Erythroblast (primary cell): ENCODE measurements around the gene TAF11L8.

ENCODE experiments used
- GATA1 ChIP-seq: IDR thresholded peaks from 2 replicates; pipeline ENCODE4 v1.6.1; 2011; ENCODE audit warnings: low read depth, mild to moderate bottlenecking, control low read depth, low read length, moderate library complexity
- POLR2A ChIP-seq: IDR thresholded peaks from 2 replicates; pipeline ENCODE4 v1.6.1; 2011; ENCODE audit warnings: mild to moderate bottlenecking, low read length

DNA sequence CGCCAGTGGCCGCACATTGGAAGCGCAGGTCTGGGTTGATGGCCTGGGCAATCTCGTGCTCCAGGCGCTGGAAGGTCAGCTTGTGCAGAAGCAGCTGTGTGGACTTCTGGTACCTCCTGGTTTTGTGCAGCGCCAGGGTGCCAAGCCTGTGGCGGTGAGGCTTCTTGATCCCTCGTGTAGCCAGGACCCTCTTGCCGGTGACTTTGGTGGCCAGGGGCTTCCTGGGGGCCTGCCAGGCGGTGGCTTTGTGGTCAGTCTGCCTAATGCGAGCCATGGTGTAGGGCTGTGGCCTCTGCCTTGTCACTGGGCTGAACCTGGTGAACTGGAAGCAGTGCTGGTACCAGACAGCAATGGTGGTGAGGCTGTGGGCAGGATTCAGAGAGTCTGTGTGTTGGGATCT is 34.9 kb upstream of the TAF11L8 start:
- TF ChIP-seq POLR2A (no peak), GATA1 (no peak)
